IPS-18a (cell line): Measurements from ENCODE around the gene MSH5.

Source experiments
- H3K27ac ChIP-seq: one replicate; pipeline ENCODE4 v1.5.1; 2013; ENCODE audit warnings: low read length
- H3K27me3 ChIP-seq: one replicate; pipeline ENCODE4 v1.6.1; 2013; ENCODE audit warnings: mild to moderate bottlenecking, low read length; ENCODE audit not compliant: control insufficient read depth, insufficient read depth
- H3K36me3 ChIP-seq: one replicate; pipeline ENCODE4 v1.6.1; 2013; ENCODE audit warnings: low read depth, low read length; ENCODE audit not compliant: control insufficient read depth
- H3K4me1 ChIP-seq: one replicate; pipeline ENCODE4 v1.6.1; 2013; ENCODE audit warnings: low read depth, low read length; ENCODE audit not compliant: control insufficient read depth
- H3K4me3 ChIP-seq: one replicate; pipeline ENCODE4 v1.5.1; 2013; ENCODE audit warnings: low read length
- H3K9ac ChIP-seq: one replicate; pipeline ENCODE4 v1.6.1; 2013; ENCODE audit warnings: mild to moderate bottlenecking, low read length, moderate library complexity
- H3K9me3 ChIP-seq: one replicate; pipeline ENCODE4 v1.6.1; 2013; ENCODE audit warnings: low read depth, low read length; ENCODE audit not compliant: control insufficient read depth

Gene MSH5

DNA sequence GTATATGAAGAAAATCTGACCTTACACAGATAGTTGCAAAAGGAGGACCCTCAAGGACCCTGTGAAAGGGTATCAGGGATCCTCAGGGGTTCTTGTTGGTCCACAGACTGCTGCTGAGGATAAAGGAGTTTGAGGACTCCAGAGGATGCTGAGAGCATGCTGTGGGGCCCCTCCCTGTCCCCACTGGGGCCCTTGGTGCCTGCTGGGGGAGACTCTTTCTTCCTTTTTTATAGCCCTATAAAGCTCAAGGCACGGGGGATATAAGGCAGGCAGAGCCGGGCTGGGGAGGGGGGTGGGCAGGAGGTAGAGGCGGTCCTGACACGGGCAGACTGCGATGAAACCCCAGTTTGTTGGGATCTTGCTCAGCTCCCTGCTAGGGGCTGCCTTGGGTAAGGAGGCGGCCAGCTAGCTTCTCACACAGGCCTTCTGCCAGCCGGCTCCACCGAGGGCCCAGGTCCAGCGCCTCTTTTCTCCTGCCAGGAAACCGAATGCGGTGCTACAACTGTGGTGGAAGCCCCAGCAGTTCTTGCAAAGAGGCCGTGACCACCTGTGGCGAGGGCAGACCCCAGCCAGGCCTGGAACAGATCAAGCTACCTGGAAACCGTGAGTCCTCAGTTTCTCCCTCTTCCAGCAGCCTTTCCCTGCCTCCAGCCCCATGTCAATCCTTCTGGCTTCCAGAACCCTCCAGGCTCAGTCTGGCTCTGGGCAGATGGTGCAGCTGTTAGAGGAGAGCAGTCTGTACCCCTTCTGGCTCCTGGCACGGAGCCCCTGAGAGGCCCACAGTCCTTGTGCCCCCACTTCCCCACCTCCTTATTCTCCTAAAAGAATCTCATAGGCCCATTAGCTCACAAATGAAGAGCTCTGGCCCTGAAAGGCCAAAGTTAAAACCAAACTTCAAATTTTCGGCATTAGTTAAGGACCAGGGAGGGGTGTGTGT, 24.5 kb upstream of the MSH5 start, which contains the start of gene LY6G6D:
Gene LY6G6D (plus strand): TSS at position 327 of the 937 bp plus-strand sequence. CDS start 8 bp downstream, at position 335.
- Histone ChIP-seq H3K27me3 (no peaks in the 10 kb centered on the region), H3K9me3 (no peaks in the 10 kb centered on the region), H3K27ac (no peak within 1 kb of the TSS), H3K4me3 (peak within 1 kb of the TSS; percentile 21), H3K36me3 (no peaks in the 10 kb centered on the region), H3K9ac (peak within 1 kb of the TSS; percentile 9), H3K4me1 (peaks cover 38% of the 10 kb centered on the region)

DNA sequence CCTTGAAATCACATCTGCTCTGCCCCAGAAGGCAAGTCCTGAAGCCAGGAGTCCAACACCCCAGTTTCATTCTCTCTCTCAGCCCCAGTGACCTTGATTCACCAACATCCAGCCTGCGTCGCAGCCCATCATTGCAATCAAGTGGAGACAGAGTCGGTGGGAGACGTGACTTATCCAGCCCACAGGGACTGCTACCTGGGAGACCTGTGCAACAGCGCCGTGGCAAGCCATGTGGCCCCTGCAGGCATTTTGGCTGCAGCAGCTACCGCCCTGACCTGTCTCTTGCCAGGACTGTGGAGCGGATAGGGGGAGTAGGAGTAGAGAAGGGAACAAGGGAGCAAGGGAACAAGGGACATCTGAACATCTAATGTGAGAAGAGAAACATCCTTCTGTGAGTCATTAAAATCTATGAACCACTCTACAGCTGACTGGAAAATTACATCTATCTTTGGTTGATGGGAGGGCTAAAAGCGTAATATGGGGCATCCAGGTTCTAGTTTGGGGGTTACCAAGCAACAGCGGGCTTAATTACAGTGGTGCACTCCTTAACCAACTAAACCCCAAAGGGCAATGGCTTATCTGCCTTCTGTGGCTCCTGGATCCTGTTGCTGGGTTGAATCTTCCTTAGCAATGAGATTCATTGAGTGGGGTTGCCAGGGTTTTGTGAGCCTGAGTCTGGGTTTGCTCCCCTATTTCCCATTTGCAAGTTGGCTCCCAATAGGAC, 22.1 kb upstream of the MSH5 start:
- Histone ChIP-seq H3K4me3 (no peak overlapping the region), H3K9ac (no peak overlapping the region), H3K36me3 (no peaks in the 10 kb centered on the region), H3K27ac (no peak overlapping the region), H3K9me3 (no peaks in the 10 kb centered on the region), H3K27me3 (no peaks in the 10 kb centered on the region), H3K4me1 (peaks cover 38% of the 10 kb centered on the region)

DNA sequence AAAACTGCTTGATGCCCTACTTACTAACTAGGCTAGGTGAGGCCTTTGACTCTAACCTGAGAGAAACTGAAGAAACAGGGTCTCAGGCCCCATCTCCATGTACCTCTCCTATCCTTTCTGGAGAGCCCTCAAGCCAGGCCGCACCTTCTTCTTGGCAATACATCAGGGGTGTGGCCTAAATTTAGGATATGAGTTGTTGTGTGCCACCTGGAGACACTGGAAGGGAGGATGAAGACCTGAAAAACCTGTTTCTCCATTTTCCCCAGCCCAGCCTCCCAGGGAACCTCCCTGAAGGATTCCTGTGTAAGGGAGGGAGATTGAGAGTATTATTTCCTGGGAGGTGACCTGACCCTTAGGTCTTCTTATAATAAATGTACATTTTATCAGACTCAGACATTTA, 21.5 kb upstream of the MSH5 start:
- no peak overlapping the region for H3K27ac ChIP-seq

GRCh38 chr6:31719001-31719400, 20.8 kb upstream of the MSH5 start:
- H3K27me3 ChIP-seq: no peaks in the 10 kb centered on the region
- H3K4me3 ChIP-seq: no peak overlapping the region
- no peak overlapping the region for H3K27ac ChIP-seq
- no peaks in the 10 kb centered on the region for H3K36me3 ChIP-seq
- H3K9me3 ChIP-seq: no peaks in the 10 kb centered on the region
- H3K9ac ChIP-seq: no peak overlapping the region
- H3K4me1 ChIP-seq: peaks cover 30% of the 10 kb centered on the region

More for the DNA sequence above, 21.5 kb upstream of the MSH5 start:
- peaks cover 38% of the 10 kb centered on the region for H3K4me1 ChIP-seq
- H3K9ac ChIP-seq: no peak overlapping the region
- H3K4me3 ChIP-seq: peak overlapping the region; percentile 25
- no peaks in the 10 kb centered on the region for H3K27me3 ChIP-seq
- no peaks in the 10 kb centered on the region for H3K9me3 ChIP-seq
- no peaks in the 10 kb centered on the region for H3K36me3 ChIP-seq

DNA sequence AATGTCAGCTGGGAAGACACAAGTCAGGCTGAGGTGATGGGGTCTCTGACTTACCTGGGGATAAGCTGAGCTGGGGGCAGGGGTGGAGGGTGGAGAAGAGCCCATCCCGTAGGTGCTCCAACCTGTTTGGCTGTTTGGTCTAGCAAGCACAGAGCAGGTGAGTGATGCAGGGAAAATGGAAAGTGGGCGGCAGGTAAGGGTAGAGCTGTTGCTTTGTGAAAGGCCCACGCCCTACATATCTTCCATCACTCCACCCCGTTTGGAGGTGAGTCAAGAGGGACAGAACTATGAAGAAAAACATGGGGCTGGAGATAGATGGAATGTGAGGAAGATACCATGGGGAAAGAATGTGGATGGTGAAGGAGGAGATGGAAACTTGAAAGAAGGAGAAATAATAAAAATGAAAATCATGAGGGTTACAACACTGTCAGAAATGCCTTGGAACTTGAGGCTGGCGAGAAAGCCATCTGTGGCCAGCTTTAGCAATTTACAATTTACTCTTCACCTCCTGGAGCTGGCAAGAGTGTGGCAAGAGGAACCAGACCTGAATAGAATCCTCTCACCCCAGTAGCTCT, 19.5 kb upstream of the MSH5 start:
- Histone ChIP-seq H3K4me3 (no peak overlapping the region), H3K9me3 (no peaks in the 10 kb centered on the region), H3K27ac (no peak overlapping the region), H3K9ac (no peak overlapping the region), H3K4me1 (peaks cover 18% of the 10 kb centered on the region), H3K27me3 (no peaks in the 10 kb centered on the region), H3K36me3 (no peaks in the 10 kb centered on the region)

- no peak within 1 kb of the TSS for H3K27ac ChIP-seq
- H3K9ac ChIP-seq: no peak within 1 kb of the TSS
- H3K4me3 ChIP-seq: no peak within 1 kb of the TSS
- H3K27me3 ChIP-seq: no peaks in the 10 kb centered on the region
- no peaks in the 10 kb centered on the region for H3K9me3 ChIP-seq
- peaks cover 17% of the 10 kb centered on the region for H3K4me1 ChIP-seq
- peaks cover 5% of the 10 kb centered on the region for H3K36me3 ChIP-seq
These were observed 18.3 kb upstream of the MSH5 start, which contains the start of gene LY6G6C for GRCh38 chr6:31721351-31722020. LY6G6C (minus strand) TSS chr6:31721746; CDS start chr6:31721679, 67 bp downstream.

DNA sequence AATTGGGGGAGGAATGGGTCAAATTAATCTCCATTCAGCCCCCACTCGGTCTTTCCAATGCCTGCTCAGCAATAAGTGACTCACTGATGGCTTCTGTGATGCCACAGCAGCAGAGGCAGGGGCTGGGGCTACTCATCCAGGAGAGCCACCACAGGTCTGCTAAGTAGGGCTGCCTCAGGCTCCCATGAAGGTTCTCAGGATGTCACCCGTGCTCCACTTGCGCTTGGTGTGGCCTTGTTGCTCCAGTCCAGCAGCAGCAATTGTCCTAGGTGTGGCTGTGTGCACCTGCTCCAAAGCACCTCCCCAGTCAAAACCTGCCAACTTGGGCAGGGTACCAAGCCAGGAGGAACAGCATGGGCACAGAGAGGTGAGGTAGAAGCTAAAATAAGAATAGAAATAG, 17.6 kb upstream of the MSH5 start:
- no peak overlapping the region for H3K27ac ChIP-seq
- H3K36me3 ChIP-seq: peaks cover 11% of the 10 kb centered on the region
- H3K9me3 ChIP-seq: no peaks in the 10 kb centered on the region
- peaks cover 17% of the 10 kb centered on the region for H3K4me1 ChIP-seq
- no peak overlapping the region for H3K4me3 ChIP-seq
- no peak overlapping the region for H3K9ac ChIP-seq
- H3K27me3 ChIP-seq: no peaks in the 10 kb centered on the region

- H3K4me1 ChIP-seq: peaks cover 6% of the 10 kb centered on the region
- no peak within 1 kb of the TSS for H3K4me3 ChIP-seq
- peaks cover 18% of the 10 kb centered on the region for H3K36me3 ChIP-seq
- H3K27ac ChIP-seq: no peak within 1 kb of the TSS
- H3K9ac ChIP-seq: no peak within 1 kb of the TSS
- no peaks in the 10 kb centered on the region for H3K27me3 ChIP-seq
- H3K9me3 ChIP-seq: no peaks in the 10 kb centered on the region
These were observed 16.4 kb upstream of the MSH5 start, which contains the start of gene MPIG6B for GRCh38 chr6:31723245-31723979. MPIG6B (plus strand) TSS chr6:31723373; CDS start chr6:31723384, 11 bp downstream.

DNA sequence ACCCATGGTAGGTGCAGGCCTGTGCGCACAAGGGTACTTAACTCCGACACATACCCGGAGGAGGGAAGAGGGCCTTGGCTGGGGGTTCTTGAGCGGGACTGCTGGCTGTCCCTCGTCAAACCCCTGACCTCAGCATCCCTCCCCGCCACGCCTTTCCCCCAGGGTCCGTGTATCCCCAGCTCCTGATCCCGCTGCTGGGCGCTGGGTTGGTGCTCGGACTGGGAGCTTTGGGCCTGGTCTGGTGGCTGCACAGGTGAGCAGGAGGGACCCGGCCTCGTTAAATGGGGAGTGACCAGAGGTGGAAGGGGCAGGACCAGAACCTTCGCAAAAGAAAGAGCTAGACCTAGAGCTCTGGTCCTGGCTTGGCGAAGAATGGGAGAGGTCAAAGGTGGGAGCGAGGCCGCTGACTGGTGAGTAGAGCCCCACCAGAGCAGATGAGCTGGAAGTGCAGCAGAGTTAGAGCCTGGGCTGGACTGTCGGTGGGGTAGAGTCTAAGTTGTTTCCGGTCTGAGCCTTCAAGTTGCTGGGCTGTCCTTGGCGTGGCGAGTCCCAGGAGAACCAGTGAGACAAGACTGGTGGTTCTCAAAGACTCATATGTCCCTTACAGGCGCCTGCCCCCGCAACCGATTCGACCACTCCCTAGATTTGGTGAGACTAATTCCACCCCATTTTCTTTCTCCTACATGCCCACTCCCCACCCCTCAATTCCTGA, 15.7 kb upstream of the MSH5 start:
- H3K4me1 ChIP-seq: no peaks in the 10 kb centered on the region
- H3K4me3 ChIP-seq: no peak overlapping the region
- no peaks in the 10 kb centered on the region for H3K27me3 ChIP-seq
- peaks cover 18% of the 10 kb centered on the region for H3K36me3 ChIP-seq
- no peak overlapping the region for H3K9ac ChIP-seq
- H3K27ac ChIP-seq: no peak overlapping the region
- no peaks in the 10 kb centered on the region for H3K9me3 ChIP-seq
